GM12892 (cell line): ENCODE results near the gene GARNL3.

Experiments used
- POLR2A ChIP-seq: IDR thresholded peaks from 2 replicates; pipeline ENCODE4 v1.6.1; 2011; ENCODE audit warnings: low read depth, low read length, control low read depth
- POLR2AphosphoS5 ChIP-seq: IDR thresholded peaks from 2 replicates; pipeline ENCODE4 v1.6.1; 2011; ENCODE audit warnings: low read depth, low read length, control low read depth
- TAF1 ChIP-seq: IDR thresholded peaks from 2 replicates; pipeline ENCODE4 v1.6.1; 2011; ENCODE audit warnings: low read depth, mild to moderate bottlenecking, control low read depth, low read length, borderline replicate concordance

DNA sequence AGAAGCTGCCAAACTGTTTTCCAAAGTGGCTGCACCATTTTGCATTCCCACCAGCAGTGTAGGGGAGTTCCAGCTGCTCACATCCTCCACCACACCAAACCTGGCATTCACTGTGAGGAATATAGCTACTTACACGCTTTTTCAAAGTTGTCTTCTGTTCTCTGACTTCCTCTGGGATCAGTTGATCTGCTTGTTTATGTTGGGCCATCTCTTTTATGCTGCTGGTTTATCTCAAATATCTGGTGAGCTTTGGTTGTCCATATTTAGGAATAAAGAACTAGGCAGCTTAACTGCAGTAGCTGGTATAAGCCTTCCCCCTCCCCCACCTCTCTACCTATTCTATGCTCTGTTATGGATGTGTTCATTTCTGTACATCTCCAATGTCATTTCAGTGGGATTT, 151.1 kb downstream of the GARNL3 start:
- TF ChIP-seq POLR2A (no peak), POLR2AphosphoS5 (no peak), TAF1 (no peak)
